ENCODE data around the gene CDH18. TPM values are rescaled to one million over a fixed set of nuclear protein-coding genes. Genes with fewer than 3 reads are reported as not detected.

The CDH18 gene
- polyA plus RNA-seq (ENCODE audit: insufficient read length in 4 of 4), result 1 to 10 TPM in 2 of 4 donors, under 1 TPM in 2; 0.73 to 2.0 (median 1.0) TPM

- DNase-seq (ENCODE audit: low read depth in 4 of 4, low spot score in 3 of 4), result peak in 1 of 4 donors; percentile 16
Observed at GRCh38 chr5:19987612-19988361, at the start of gene CDH18. CDH18 (minus strand) TSS chr5:19988200; CDS start chr5:19838986, 149,214 bp downstream.

- DNase-seq (ENCODE audit: low read depth in 4 of 4, low spot score in 3 of 4), result no peak
Observed at GRCh38 chr5:20034717-20035116, 46.7 kb upstream of the CDH18 start.

- no peak for DNase-seq (ENCODE audit: low read depth in 4 of 4, low spot score in 3 of 4)
Observed at GRCh38 chr5:20033881-20034280, 45.9 kb upstream of the CDH18 start.

- no peak for DNase-seq (ENCODE audit: low read depth in 4 of 4, low spot score in 3 of 4)
Observed at GRCh38 chr5:20032896-20033295, 44.9 kb upstream of the CDH18 start.

- no peak for DNase-seq (ENCODE audit: low read depth in 4 of 4, low spot score in 3 of 4)
Observed at GRCh38 chr5:20030125-20030524, 42.1 kb upstream of the CDH18 start.

GRCh38 chr5:20029266-20029665 lies 41.3 kb upstream of the CDH18 start:
- DNase-seq (ENCODE audit: low read depth in 4 of 4, low spot score in 3 of 4), result no peak

- no peak for DNase-seq (ENCODE audit: low read depth in 4 of 4, low spot score in 3 of 4)
Observed at GRCh38 chr5:20028506-20028905, 40.5 kb upstream of the CDH18 start.

GRCh38 chr5:20023686-20024180 lies 35.7 kb upstream of the CDH18 start:
- DNase-seq (ENCODE audit: low read depth in 4 of 4, low spot score in 3 of 4), result no peak

GRCh38 chr5:20020247-20020646 lies 32.2 kb upstream of the CDH18 start:
- DNase-seq (ENCODE audit: low read depth in 4 of 4, low spot score in 3 of 4), result no peak

- DNase-seq (ENCODE audit: low read depth in 4 of 4, low spot score in 3 of 4), result no peak
Observed at GRCh38 chr5:20017021-20017420, 29.0 kb upstream of the CDH18 start.

- DNase-seq (ENCODE audit: low read depth in 4 of 4, low spot score in 3 of 4), result no peak
Observed at GRCh38 chr5:20000416-20000815, 12.4 kb upstream of the CDH18 start.

GRCh38 chr5:19988457-19988856 lies 457 bp upstream of the CDH18 start:
- peak in 1 of 4 donors; percentile 1 for DNase-seq (ENCODE audit: low read depth in 4 of 4, low spot score in 3 of 4)

- no peak for DNase-seq (ENCODE audit: low read depth in 4 of 4, low spot score in 3 of 4)
Observed at GRCh38 chr5:19986806-19987205, 1.2 kb downstream of the CDH18 start.

- no peak for DNase-seq (ENCODE audit: low read depth in 4 of 4, low spot score in 3 of 4)
Observed at GRCh38 chr5:19986031-19986619, 1.9 kb downstream of the CDH18 start.

- no peak for DNase-seq (ENCODE audit: low read depth in 4 of 4, low spot score in 3 of 4)
Observed at GRCh38 chr5:19978476-19978875, 9.5 kb downstream of the CDH18 start.

GRCh38 chr5:19977099-19977498 lies 10.9 kb downstream of the CDH18 start:
- DNase-seq (ENCODE audit: low read depth in 4 of 4, low spot score in 3 of 4), result no peak

- no peak for DNase-seq (ENCODE audit: low read depth in 4 of 4, low spot score in 3 of 4)
Observed at GRCh38 chr5:19975795-19976194, 12.2 kb downstream of the CDH18 start.

GRCh38 chr5:19960451-19960850 lies 27.5 kb downstream of the CDH18 start:
- no peak for DNase-seq (ENCODE audit: low read depth in 4 of 4, low spot score in 3 of 4)

GRCh38 chr5:19959830-19960384 lies 28.1 kb downstream of the CDH18 start:
- no peak for DNase-seq (ENCODE audit: low read depth in 4 of 4, low spot score in 3 of 4)

GRCh38 chr5:19950897-19951296 lies 37.1 kb downstream of the CDH18 start:
- DNase-seq (ENCODE audit: low read depth in 4 of 4, low spot score in 3 of 4), result no peak

GRCh38 chr5:19940192-19940591 lies 47.8 kb downstream of the CDH18 start:
- DNase-seq (ENCODE audit: low read depth in 4 of 4, low spot score in 3 of 4), result no peak

- DNase-seq (ENCODE audit: low read depth in 4 of 4, low spot score in 3 of 4), result no peak
Observed at GRCh38 chr5:19930451-19930850, 57.5 kb downstream of the CDH18 start.
